Loucy (cell line): ENCODE results near the gene OS9.

ENCODE experiments used
- CTCF ChIP-seq: fragments of 200-600 bp; sonication (generic); conservative IDR thresholded peaks from 2 replicates; pipeline ENCODE4 v1.5.1; 2014; ENCODE audit warnings: mild to moderate bottlenecking, antibody characterized with exemption, low read length
- EZH2phosphoT487 ChIP-seq: fragments of 200-600 bp; IDR thresholded peaks from 2 replicates; pipeline ENCODE4 v1.6.1; 2018; ENCODE audit warnings: antibody characterized with exemption, mild to moderate bottlenecking, moderate library complexity, borderline replicate concordance

- TF ChIP-seq CTCF (peak; percentile 79), EZH2phosphoT487 (no peak)
These were observed at the start of gene OS9 for GRCh38 chr12:57693659-57694458.
